Brain pericyte (primary cell): Measurements from ENCODE around the gene NFKBIE.
A peak's percentile ranks its signal among the peaks of the same experiment; 100 is the strongest.

Experiments used
- DNase-seq: peaks from one replicate; pipeline ENCODE4 v3.0.0-alpha.2; 2012; ENCODE audit warnings: low read depth, low spot score

The NFKBIE gene

GRCh38 chr6:44258325-44258863 is 7.0 kb downstream of the NFKBIE start:
- DNase-seq = no peak

- no peak for DNase-seq
These were observed 7.5 kb downstream of the NFKBIE start for GRCh38 chr6:44257753-44258324.

GRCh38 chr6:44257025-44257752 is 8.2 kb downstream of the NFKBIE start, which contains the start of gene SLC35B2:
SLC35B2 (minus strand) TSS chr6:44257528; CDS start chr6:44257410, 118 bp downstream.
- no peak for DNase-seq

- no peak for DNase-seq
These were observed 8.7 kb downstream of the NFKBIE start for GRCh38 chr6:44256775-44257024.

GRCh38 chr6:44255871-44256774 is 9.2 kb downstream of the NFKBIE start:
- no peak for DNase-seq

- DNase-seq = no peak
These were observed 10.1 kb downstream of the NFKBIE start for GRCh38 chr6:44255105-44255808.

GRCh38 chr6:44254191-44255104 is 10.9 kb downstream of the NFKBIE start:
- DNase-seq = no peak

GRCh38 chr6:44253307-44254101 is 11.8 kb downstream of the NFKBIE start:
- no peak for DNase-seq

- DNase-seq = no peak
These were observed 13.5 kb downstream of the NFKBIE start for GRCh38 chr6:44251576-44252524.

- DNase-seq = no peak
These were observed 14.6 kb downstream of the NFKBIE start for GRCh38 chr6:44250718-44251123.

- no peak for DNase-seq
These were observed 15.2 kb downstream of the NFKBIE start for GRCh38 chr6:44250067-44250717.

GRCh38 chr6:44249082-44249748 is 16.1 kb downstream of the NFKBIE start:
- DNase-seq = no peak

- no peak for DNase-seq
These were observed 16.8 kb downstream of the NFKBIE start for GRCh38 chr6:44248579-44248978.

GRCh38 chr6:44247338-44248302 is 17.7 kb downstream of the NFKBIE start:
- no peak for DNase-seq

- peak; percentile 89 for DNase-seq
These were observed 18.6 kb downstream of the NFKBIE start, which contains the start of gene HSP90AB1 for GRCh38 chr6:44246663-44247337. HSP90AB1 (plus strand) TSS chr6:44247101; CDS start chr6:44248630, 1,529 bp downstream.
